ENCODE results near the gene SLC12A7.

- TF ChIP-seq CTCF (conservative IDR thresholded peaks at IDR 0.05 in 1 of 2, IDR thresholded peaks at IDR 0.05 in 1 of 2; ENCODE audit: low read depth in 1 of 2, low read length in 2 of 2) (no peak), EZH2 (IDR thresholded peaks at IDR 0.05; ENCODE audit: low read length, missing control alignments) (no peak)
These were observed 31.7 kb upstream of the SLC12A7 start for GRCh38 chr5:1143670-1143951.
